Caki2 (cell line): ENCODE data around the gene DDR1. TPM values are rescaled to one million over a fixed set of nuclear protein-coding genes. Genes with fewer than 3 reads are reported as not detected.

Source experiments
- DNase-seq: peaks from one replicate; pipeline ENCODE4 v3.0.0-alpha.2; 2015; ENCODE audit warnings: low read depth
- in situ Hi-C: cut with HindIII; loops from 2 replicates; pipeline ENCODE4 v1.10.0; 2016; ENCODE audit warnings: low sequenced_read_pairs, low pct_unique_long_range_greater_than_20kb, mixed read lengths
- total RNA-seq: library from RNA; depleted of rRNA; stranded (reverse); fragments of >200 nt; shearing (Covaris generic); gene quantifications from 2 replicates; pipeline ENCODE4 v1.2.3, GENCODE V29; 2014; ENCODE audit warnings: low replicate concordance

Gene DDR1
- total RNA-seq, 1 experiment from 2014 or later: 197 TPM

GRCh38 chr6:30876039-30876730 lies 8.1 kb upstream of the DDR1 start:
- DNase-seq: no peak
- in situ Hi-C loops: no loop called here

GRCh38 chr6:30877419-30878262 lies 6.7 kb upstream of the DDR1 start:
- in situ Hi-C loops: no loop called here
- DNase-seq: peak; percentile 82

GRCh38 chr6:30879684-30880427 lies 4.5 kb upstream of the DDR1 start:
- in situ Hi-C loops: no loop called here

GRCh38 chr6:30880698-30881252 lies 3.5 kb upstream of the DDR1 start:
- in situ Hi-C loops: no loop called here
- DNase-seq: no peak

More at GRCh38 chr6:30879684-30880427, 4.5 kb upstream of the DDR1 start:
- no peak for DNase-seq

GRCh38 chr6:30881392-30882203 lies 2.7 kb upstream of the DDR1 start:
- no peak for DNase-seq
- in situ Hi-C loops: no loop called here

- in situ Hi-C loops: no loop called here
- DNase-seq: no peak
Measured at GRCh38 chr6:30882204-30882758, 2.0 kb upstream of the DDR1 start.

- DNase-seq: peak; percentile 64
- in situ Hi-C loops: no loop called here
Measured at GRCh38 chr6:30882759-30883684, 1.3 kb upstream of the DDR1 start.

- in situ Hi-C loops: no loop called here
- peak; percentile 76 for DNase-seq
Measured at GRCh38 chr6:30884521-30885480, 482 bp downstream of the DDR1 start.

- DNase-seq: peak; percentile 38
- in situ Hi-C loops: no loop called here
Measured at GRCh38 chr6:30885481-30885998, 1.2 kb downstream of the DDR1 start.

GRCh38 chr6:30885999-30886896 lies 1.9 kb downstream of the DDR1 start:
- in situ Hi-C loops: no loop called here

GRCh38 chr6:30886897-30887255 lies 2.6 kb downstream of the DDR1 start:
- no peak for DNase-seq
- in situ Hi-C loops: no loop called here

More at GRCh38 chr6:30885999-30886896, 1.9 kb downstream of the DDR1 start:
- DNase-seq: peak; percentile 77

- in situ Hi-C loops: no loop called here
Measured at GRCh38 chr6:30887901-30888815, 3.8 kb downstream of the DDR1 start.

GRCh38 chr6:30888816-30889495 lies 4.6 kb downstream of the DDR1 start:
- in situ Hi-C loops: no loop called here
- no peak for DNase-seq

More at GRCh38 chr6:30887901-30888815, 3.8 kb downstream of the DDR1 start:
- DNase-seq: no peak
